AG04450 (cell line): ENCODE results near the gene PRKN. TPM values are rescaled to one million over a fixed set of nuclear protein-coding genes. Genes with fewer than 3 reads are reported as not detected.

Source experiments
- CTCF ChIA-PET: fragments of 300-600, 350-600 bp; formaldehyde crosslinking; extraction: SDS; loops from one replicate; lab custom pipeline; 2022; ENCODE audit warnings: antibody characterized with exemption, inconsistent platforms; lab: Charles Lee
- POLR2A ChIA-PET: fragments of 350-600 bp; formaldehyde crosslinking; extraction: SDS; loops from one replicate; lab custom pipeline; 2021; ENCODE audit warnings: antibody characterized with exemption, inconsistent platforms; lab: Yijun Ruan, JAX
- DNase-seq: peaks from one replicate; pipeline ENCODE4 v3.0.0-alpha.2; 2011; ENCODE audit warnings: low read depth, low spot score
- H3K27ac ChIP-seq: one replicate; pipeline ENCODE4 v1.5.1; 2012; ENCODE audit warnings: low read depth, low read length, control low read depth
- H3K27me3 ChIP-seq: one replicate; pipeline ENCODE4 v1.6.0; 2012; ENCODE audit warnings: low read length; ENCODE audit not compliant: control insufficient read depth, insufficient read depth
- H3K4me3 ChIP-seq: 2 replicates; pipeline ENCODE4 v1.5.1; 2011; ENCODE audit warnings: mild to moderate bottlenecking, low read depth, low read length, control low read depth
- H3K9me3 ChIP-seq: 2 replicates; pipeline ENCODE4 v1.5.1; 2012; ENCODE audit warnings: low read length; ENCODE audit not compliant: control insufficient read depth, insufficient read depth
- CTCF ChIP-seq: IDR thresholded peaks from 2 replicates; pipeline ENCODE4 v1.5.1; 2011; ENCODE audit warnings: low read depth, low read length, control low read depth, inconsistent platforms
- polyA plus RNA-seq: library from polyadenylated mRNA; depleted of rRNA; stranded (reverse); fragments of >200 nt; gene quantifications from 2 replicates; pipeline ENCODE4 v1.2.3, GENCODE V29; 2011

The PRKN gene
- polyA plus RNA-seq, 1 experiment: not detected

- H3K9me3 ChIP-seq: peaks cover 5% of the 10 kb centered on the region; the same call in 1 of the 2 replicates
These were observed 639.5 kb downstream of the PRKN start for GRCh38 chr6:162088091-162088490.

DNA sequence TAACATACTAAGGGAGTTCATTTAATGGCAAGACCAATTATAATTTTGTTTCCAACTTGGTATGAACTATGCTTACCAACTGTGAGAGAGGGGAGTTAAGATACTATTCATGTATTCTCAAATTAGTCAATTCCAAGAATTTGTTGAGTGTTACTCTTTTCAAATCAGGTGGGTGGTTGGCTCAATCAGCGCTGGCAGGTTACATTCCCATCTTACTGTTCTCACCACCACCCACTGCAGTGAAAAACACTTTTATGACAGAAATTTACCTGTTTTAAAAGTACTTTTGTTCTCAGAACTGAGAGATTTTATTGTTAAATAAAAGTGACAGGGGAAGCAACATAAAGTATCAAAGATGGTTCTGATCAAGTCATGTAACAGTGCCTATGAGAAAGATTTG is 642.0 kb downstream of the PRKN start:
- ChIA-PET POLR2A (no interaction called here), CTCF (no interaction called here)
- no peak for DNase-seq
- TF ChIP-seq CTCF: no peak
- H3K27me3 ChIP-seq: no peaks in the 10 kb centered on the region
- H3K27ac ChIP-seq: no peak overlapping the region
- no peak overlapping the region for H3K4me3 ChIP-seq
- no peaks in the 10 kb centered on the region; the same call in 1 of the 2 replicates for H3K9me3 ChIP-seq

More at GRCh38 chr6:162088091-162088490, 639.5 kb downstream of the PRKN start:
- TF ChIP-seq CTCF: no peak
- Histone ChIP-seq H3K27ac (no peak overlapping the region), H3K4me3 (no peak overlapping the region), H3K27me3 (no peaks in the 10 kb centered on the region)
- POLR2A ChIA-PET: no interaction called here
- CTCF ChIA-PET: no interaction called here
- DNase-seq: no peak

DNA sequence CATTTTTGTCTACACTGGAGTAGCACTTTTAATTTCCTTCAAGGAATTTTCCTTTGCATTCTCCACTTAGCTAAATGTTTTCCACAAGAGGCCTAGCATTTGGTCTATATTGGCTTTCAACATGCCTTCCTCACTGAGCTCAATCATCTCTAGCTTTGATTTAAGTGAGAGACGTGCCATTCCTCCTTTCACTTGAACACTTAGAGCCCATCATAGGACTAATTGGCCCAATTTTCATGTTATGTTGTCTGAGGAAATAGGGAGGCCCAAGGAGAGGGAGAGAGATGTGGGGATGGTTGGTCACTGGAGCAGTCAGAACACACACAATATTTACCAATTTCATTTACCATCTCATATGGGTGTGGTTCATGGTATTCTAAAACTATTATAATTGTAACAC is 645.0 kb downstream of the PRKN start:
- Histone ChIP-seq H3K4me3 (no peak overlapping the region), H3K27ac (no peak overlapping the region), H3K27me3 (no peaks in the 10 kb centered on the region), H3K9me3 (no peaks in the 10 kb centered on the region; the same call in 1 of the 2 replicates)
- no peak for DNase-seq
- no peak for TF ChIP-seq CTCF
- ChIA-PET POLR2A (no interaction called here), CTCF (no interaction called here)

GRCh38 chr6:162078667-162079066 is 648.9 kb downstream of the PRKN start:
- Histone ChIP-seq H3K27me3 (no peaks in the 10 kb centered on the region), H3K9me3 (no peaks in the 10 kb centered on the region; the same call in 1 of the 2 replicates), H3K27ac (no peak overlapping the region), H3K4me3 (no peak overlapping the region)
- DNase-seq: no peak
- TF ChIP-seq CTCF: no peak
- ChIA-PET POLR2A (no interaction called here), CTCF (no interaction called here)

DNA sequence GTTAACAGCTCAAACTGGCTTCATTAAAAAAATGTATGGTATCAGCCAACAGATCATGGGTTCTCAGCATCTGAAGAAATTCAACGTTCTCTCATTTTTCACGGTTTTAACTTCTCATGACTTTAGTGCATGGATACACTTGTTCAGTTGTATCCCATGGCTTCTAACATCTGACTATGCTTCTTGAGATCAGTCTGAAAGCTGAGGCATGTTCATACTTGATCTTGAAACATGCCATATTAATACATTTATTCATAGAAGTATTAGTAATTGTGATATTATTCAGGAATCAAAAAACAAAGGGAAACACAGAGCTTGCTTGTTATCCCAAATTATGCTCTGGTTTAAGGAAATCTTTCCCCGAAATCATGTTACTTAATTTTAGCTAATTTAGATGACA is 649.4 kb downstream of the PRKN start:
- peaks cover 4% of the 10 kb centered on the region; the same call in 1 of the 2 replicates for H3K9me3 ChIP-seq
- CTCF ChIA-PET: no interaction called here
- H3K4me3 ChIP-seq: no peak overlapping the region
- no peak for DNase-seq
- H3K27me3 ChIP-seq: no peaks in the 10 kb centered on the region
- TF ChIP-seq CTCF: no peak
- POLR2A ChIA-PET: no interaction called here
- H3K27ac ChIP-seq: no peak overlapping the region
